ENCODE results near the gene IFNW1.
"Not testable (repeated sequence)": the region's sequence is repeated elsewhere in the genome, so short reads cannot be mapped to it uniquely, and the experiment has no call there.

The IFNW1 gene

GRCh38 chr9:21141427-21141882 is at the start of gene IFNW1:
TSS of gene IFNW1 (minus strand) at chr9:21141832. CDS start at chr9:21141570, 262 bp downstream.
- DNase-seq (ENCODE audit: low read depth) = no peak

GRCh38 chr9:21187487-21187886 is 45.9 kb upstream of the IFNW1 start, which contains the start of gene IFNA4:
TSS of gene IFNA4 (minus strand) at chr9:21187587. CDS start at chr9:21187531, 56 bp downstream.
- DNase-seq (ENCODE audit: low read depth) = not testable (repeated sequence)

GRCh38 chr9:21182810-21183736 is 41.4 kb upstream of the IFNW1 start:
- not testable (repeated sequence) for DNase-seq (ENCODE audit: low read depth)

GRCh38 chr9:21174671-21175070 is 33.0 kb upstream of the IFNW1 start:
- no peak for DNase-seq (ENCODE audit: low read depth)

- no peak for DNase-seq (ENCODE audit: low read depth)
Observed at GRCh38 chr9:21172156-21172555, 30.5 kb upstream of the IFNW1 start.

- DNase-seq (ENCODE audit: low read depth) = no peak
Observed at GRCh38 chr9:21171351-21171750, 29.7 kb upstream of the IFNW1 start.

GRCh38 chr9:21166560-21166959 is 24.9 kb upstream of the IFNW1 start, which contains the start of gene IFNA21:
TSS of gene IFNA21 (minus strand) at chr9:21166660. CDS start at chr9:21166612, 48 bp downstream.
- DNase-seq (ENCODE audit: low read depth) = not testable (repeated sequence)

GRCh38 chr9:21165516-21165915 is 23.9 kb upstream of the IFNW1 start:
- no peak for DNase-seq (ENCODE audit: low read depth)

- DNase-seq (ENCODE audit: low read depth) = no peak
Observed at GRCh38 chr9:21160178-21160577, 18.5 kb upstream of the IFNW1 start.

- no peak for DNase-seq (ENCODE audit: low read depth)
Observed at GRCh38 chr9:21155501-21155900, 13.9 kb upstream of the IFNW1 start.

GRCh38 chr9:21154018-21154608 is 12.5 kb upstream of the IFNW1 start:
- no peak for DNase-seq (ENCODE audit: low read depth)

- no peak for DNase-seq (ENCODE audit: low read depth)
Observed at GRCh38 chr9:21153336-21154017, 11.8 kb upstream of the IFNW1 start.

GRCh38 chr9:21144603-21145002 is 3.0 kb upstream of the IFNW1 start:
- no peak for DNase-seq (ENCODE audit: low read depth)

GRCh38 chr9:21137020-21137419 is 4.6 kb downstream of the IFNW1 start:
- no peak for DNase-seq (ENCODE audit: low read depth)

- no peak for DNase-seq (ENCODE audit: low read depth)
Observed at GRCh38 chr9:21135736-21136135, 5.9 kb downstream of the IFNW1 start.

GRCh38 chr9:21128186-21128585 is 13.4 kb downstream of the IFNW1 start:
- DNase-seq (ENCODE audit: low read depth) = not testable (repeated sequence)

GRCh38 chr9:21121595-21122251 is 19.9 kb downstream of the IFNW1 start:
- no peak for DNase-seq (ENCODE audit: low read depth)

- DNase-seq (ENCODE audit: low read depth) = no peak
Observed at GRCh38 chr9:21121079-21121478, 20.6 kb downstream of the IFNW1 start.

- no peak for DNase-seq (ENCODE audit: low read depth)
Observed at GRCh38 chr9:21119093-21119770, 22.4 kb downstream of the IFNW1 start.

- no peak for DNase-seq (ENCODE audit: low read depth)
Observed at GRCh38 chr9:21114311-21114710, 27.3 kb downstream of the IFNW1 start.

Data from GM04503 (cell line).